Effector memory CD4-positive, alpha-beta T cell (primary cell): ENCODE results near the gene HDAC7.

Experiments used
- DNase-seq, 3 donors: peaks; one replicate each; pipeline ENCODE4 v3.0.0-alpha.2; 2020
- H3K27ac ChIP-seq: 2 replicates; pipeline ENCODE4 v1.7.0; 2013; ENCODE audit warnings: mild to moderate bottlenecking, low read length, moderate library complexity; ENCODE audit not compliant: insufficient read depth, poor library complexity, severe bottlenecking
- H3K27me3 ChIP-seq: replicated peaks from 2 replicates; pipeline ENCODE4 v1.7.0; 2013; ENCODE audit warnings: mild to moderate bottlenecking, low read length; ENCODE audit not compliant: insufficient read depth, control insufficient read depth, poor library complexity, severe bottlenecking
- H3K36me3 ChIP-seq: 2 replicates; pipeline ENCODE4 v1.7.0; 2013; ENCODE audit warnings: mild to moderate bottlenecking, low read length, moderate library complexity; ENCODE audit not compliant: control insufficient read depth, insufficient read depth
- H3K4me1 ChIP-seq: 2 replicates; pipeline ENCODE4 v1.7.0; 2013; ENCODE audit warnings: low read length, mild to moderate bottlenecking; ENCODE audit not compliant: control insufficient read depth, insufficient read depth, poor library complexity, severe bottlenecking
- H3K4me3 ChIP-seq: 2 replicates; pipeline ENCODE4 v1.7.0; 2013; ENCODE audit warnings: low read length, low read depth, mild to moderate bottlenecking; ENCODE audit not compliant: insufficient read depth, poor library complexity, severe bottlenecking
- H3K9me3 ChIP-seq: 2 replicates; pipeline ENCODE4 v1.7.0; 2013; ENCODE audit warnings: mild to moderate bottlenecking, low read length, moderate library complexity; ENCODE audit not compliant: control insufficient read depth

HDAC7 gene

DNA sequence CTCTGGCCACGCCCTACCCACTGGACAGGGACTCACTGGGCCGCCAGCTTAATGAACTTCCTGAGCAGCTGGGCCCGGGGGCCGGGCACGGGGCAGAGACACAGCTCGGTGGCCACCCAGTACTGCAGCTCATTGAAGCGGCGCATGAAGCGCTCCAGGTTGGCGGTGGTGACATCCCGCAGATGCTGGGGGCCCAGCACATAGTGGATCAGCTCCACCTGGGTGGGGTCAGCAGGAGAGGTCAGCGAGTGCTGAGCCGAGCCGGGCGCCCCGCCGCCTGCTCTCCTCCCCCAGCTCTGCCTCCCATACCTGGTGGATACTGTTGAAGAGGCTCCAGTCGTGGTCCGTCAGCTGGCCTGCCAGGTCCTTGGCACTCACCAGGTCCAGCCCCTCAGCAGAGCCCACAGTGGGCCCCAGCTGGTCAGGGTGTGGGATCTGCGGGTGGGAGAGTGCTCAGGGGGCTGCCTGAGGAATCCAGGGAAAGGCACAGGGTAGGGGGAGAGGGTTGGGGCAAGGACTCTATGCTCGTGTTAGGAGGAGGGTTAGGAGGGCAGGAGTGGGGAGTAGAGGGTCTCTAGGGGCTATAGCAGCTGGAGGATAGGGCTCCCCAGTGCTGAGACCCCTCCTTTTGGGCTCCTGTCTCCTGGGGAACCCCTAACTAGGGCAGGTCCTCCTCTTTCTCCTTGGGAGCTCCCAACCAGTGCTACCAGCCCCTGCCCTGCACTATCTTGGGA lies 78.9 kb downstream of the HDAC7 start:
- Histone ChIP-seq H3K4me1 (peaks cover 19% of the 10 kb centered on the region), H3K27me3 (no peaks in the 10 kb centered on the region)

GRCh38 chr12:47739979-47740378 lies 79.7 kb downstream of the HDAC7 start:
- H3K4me1 ChIP-seq: peaks cover 19% of the 10 kb centered on the region
- H3K36me3 ChIP-seq: no peaks in the 10 kb centered on the region
- H3K4me3 ChIP-seq: no peak overlapping the region
- H3K27me3 ChIP-seq: no peaks in the 10 kb centered on the region
- no peaks in the 10 kb centered on the region for H3K9me3 ChIP-seq
- H3K27ac ChIP-seq: no peak overlapping the region
- no peak for DNase-seq

More for the DNA sequence above, 78.9 kb downstream of the HDAC7 start:
- no peak overlapping the region for H3K4me3 ChIP-seq
- no peaks in the 10 kb centered on the region for H3K9me3 ChIP-seq
- no peaks in the 10 kb centered on the region for H3K36me3 ChIP-seq
- H3K27ac ChIP-seq: peak overlapping the region; percentile 47
- no peak for DNase-seq

DNA sequence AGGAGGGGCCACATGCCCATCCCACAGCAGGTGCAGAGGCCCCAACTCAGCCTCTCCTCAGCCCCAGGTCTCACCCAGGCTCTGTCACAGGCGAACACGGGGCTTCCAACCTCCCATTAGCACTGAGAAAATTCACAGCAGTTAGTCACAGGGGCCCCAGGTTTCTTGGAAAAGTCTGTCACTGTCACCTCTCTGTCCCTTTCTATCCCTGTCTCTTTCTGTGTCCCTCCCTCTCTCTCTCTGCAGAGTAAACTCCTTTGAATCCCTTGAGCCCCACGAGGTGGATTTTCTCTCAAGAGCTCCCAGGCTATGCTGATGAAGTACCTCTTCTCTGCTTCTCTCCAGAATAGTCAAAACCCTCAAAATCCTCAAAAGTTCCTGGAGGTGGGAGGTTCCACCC lies 80.4 kb downstream of the HDAC7 start:
- H3K4me3 ChIP-seq: no peak overlapping the region
- peaks cover 19% of the 10 kb centered on the region for H3K4me1 ChIP-seq
- no peaks in the 10 kb centered on the region for H3K9me3 ChIP-seq
- no peak for DNase-seq
- no peaks in the 10 kb centered on the region for H3K27me3 ChIP-seq
- no peaks in the 10 kb centered on the region for H3K36me3 ChIP-seq
- no peak overlapping the region for H3K27ac ChIP-seq

DNA sequence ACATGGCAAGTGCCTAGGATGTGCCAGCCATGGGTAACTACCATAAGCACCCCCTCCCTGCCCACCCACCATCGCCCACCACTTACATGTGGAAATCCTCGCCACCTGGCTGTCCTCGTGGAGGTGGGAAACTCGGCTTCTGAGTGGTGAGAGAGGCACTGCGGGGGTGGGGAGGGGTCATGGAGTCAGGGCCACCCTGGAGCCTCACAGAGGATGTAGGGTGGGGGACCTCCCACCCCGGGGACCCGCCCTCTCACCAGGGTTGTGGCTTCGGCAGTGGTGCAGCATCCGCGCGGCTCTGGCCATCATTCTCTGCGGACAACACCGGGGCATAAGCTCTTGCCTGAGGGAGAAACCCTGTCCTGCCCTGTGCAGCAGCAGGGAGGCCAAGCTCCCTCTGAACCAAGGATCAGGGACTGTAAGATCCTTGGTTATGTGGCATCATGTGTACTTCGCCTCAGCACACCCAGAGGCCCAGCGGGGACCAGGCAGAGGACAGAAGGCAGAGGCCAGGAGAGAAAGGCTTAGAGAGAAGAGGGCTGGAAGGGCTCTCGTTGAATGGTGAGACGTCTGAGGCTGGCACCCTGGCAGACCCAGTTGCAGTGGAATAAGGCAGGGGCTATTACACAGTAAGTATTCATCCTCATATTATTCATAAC lies 81.6 kb downstream of the HDAC7 start:
- H3K4me3 ChIP-seq: no peak overlapping the region
- H3K36me3 ChIP-seq: no peaks in the 10 kb centered on the region
- H3K27ac ChIP-seq: no peak overlapping the region
- H3K27me3 ChIP-seq: no peaks in the 10 kb centered on the region
- H3K4me1 ChIP-seq: peaks cover 19% of the 10 kb centered on the region
- no peaks in the 10 kb centered on the region for H3K9me3 ChIP-seq
- no peak for DNase-seq

- no peak overlapping the region for H3K27ac ChIP-seq
- H3K4me1 ChIP-seq: peaks cover 18% of the 10 kb centered on the region
- no peak for DNase-seq
- no peaks in the 10 kb centered on the region for H3K9me3 ChIP-seq
- no peaks in the 10 kb centered on the region for H3K36me3 ChIP-seq
- H3K4me3 ChIP-seq: no peak overlapping the region
- H3K27me3 ChIP-seq: no peaks in the 10 kb centered on the region
These were observed 82.6 kb downstream of the HDAC7 start for GRCh38 chr12:47736877-47737676.

DNA sequence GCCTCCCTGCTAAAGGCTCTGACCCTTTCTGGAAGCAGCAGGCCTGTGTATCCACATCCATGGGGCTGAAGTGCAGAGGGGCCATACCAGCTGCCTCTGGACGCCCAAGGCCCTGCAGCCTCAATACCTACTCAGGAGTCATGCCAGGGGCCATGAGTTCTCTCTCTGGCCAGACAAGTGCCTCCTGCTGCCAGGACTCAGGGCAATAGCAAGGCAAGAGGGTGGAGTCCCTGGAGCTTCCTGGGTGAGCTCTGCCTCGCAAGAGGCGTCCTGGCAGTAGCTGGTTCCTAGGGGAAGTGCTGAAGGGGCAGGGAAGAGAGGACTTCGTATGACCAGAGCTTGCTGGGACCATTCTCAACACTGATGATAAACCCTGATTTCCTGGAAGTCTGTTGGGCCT lies 83.5 kb downstream of the HDAC7 start:
- H3K27ac ChIP-seq: no peak overlapping the region
- H3K27me3 ChIP-seq: no peaks in the 10 kb centered on the region
- H3K9me3 ChIP-seq: no peaks in the 10 kb centered on the region
- peaks cover 10% of the 10 kb centered on the region for H3K4me1 ChIP-seq
- no peak for DNase-seq
- no peak overlapping the region for H3K4me3 ChIP-seq
- no peaks in the 10 kb centered on the region for H3K36me3 ChIP-seq

DNA sequence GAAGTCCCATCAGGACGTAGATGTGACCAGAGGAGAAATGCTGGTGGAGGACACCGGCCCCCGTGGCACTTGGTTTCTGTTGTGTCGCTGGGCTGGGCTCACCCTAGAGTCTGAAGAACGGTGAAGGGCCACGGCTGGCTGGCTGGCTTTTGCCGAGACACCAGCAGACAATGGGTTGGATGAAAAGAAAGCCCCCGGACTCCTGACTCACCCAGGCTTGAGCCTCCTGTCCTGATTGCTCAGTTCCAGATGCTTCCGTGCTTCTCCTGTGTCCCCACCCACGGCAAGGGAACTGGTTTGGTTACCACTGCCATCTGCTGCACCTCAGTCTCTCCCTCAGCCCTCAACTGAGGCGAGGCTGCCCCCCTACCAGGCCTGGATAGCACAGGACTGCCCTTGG lies 84.1 kb downstream of the HDAC7 start:
- DNase-seq: no peak
- Histone ChIP-seq H3K27ac (no peak overlapping the region), H3K27me3 (no peaks in the 10 kb centered on the region), H3K9me3 (no peaks in the 10 kb centered on the region), H3K4me3 (no peak overlapping the region), H3K4me1 (peaks cover 4% of the 10 kb centered on the region), H3K36me3 (no peaks in the 10 kb centered on the region)

DNA sequence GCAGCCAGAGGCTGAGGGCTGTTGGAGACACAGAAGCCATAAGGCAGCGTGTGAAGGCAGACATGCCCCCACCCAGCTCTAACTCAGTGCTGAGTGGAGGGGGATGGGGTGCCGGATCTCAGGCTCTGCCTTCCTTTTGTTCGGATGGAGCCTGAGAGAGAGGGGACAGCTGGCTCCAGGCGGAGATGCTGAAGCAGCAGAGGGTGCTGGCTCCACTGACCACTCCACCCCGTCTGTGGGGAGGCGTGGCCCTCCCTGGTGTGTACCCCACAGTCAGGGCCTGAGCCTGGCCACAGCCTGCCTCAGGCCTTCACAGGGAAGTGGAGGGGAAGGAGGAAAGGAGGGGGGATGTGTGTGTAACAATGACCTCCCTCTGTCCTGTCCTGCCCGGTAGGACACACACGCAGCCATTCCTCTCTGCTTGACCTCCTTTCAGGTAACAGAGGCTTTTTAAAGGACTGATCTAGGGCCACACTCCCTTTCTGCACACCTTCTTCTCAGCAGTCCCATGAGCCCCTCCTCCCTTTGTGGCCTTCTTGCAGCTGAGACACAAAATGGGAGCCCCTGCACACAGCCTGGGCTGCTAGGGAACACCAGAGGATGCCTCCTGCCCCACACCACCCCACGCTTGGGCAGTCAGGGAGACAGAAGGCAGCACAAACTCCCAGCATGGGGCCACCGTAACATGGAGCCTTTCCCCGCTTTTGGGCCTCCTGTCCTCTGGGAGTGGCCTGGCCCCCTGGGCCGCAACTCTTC lies 84.8 kb downstream of the HDAC7 start:
- Histone ChIP-seq H3K4me1 (no peaks in the 10 kb centered on the region), H3K27me3 (no peaks in the 10 kb centered on the region)

GRCh38 chr12:47733142-47733541 lies 86.6 kb downstream of the HDAC7 start:
- H3K4me1 ChIP-seq: no peaks in the 10 kb centered on the region
- DNase-seq: no peak
- H3K27me3 ChIP-seq: no peaks in the 10 kb centered on the region
- H3K36me3 ChIP-seq: no peaks in the 10 kb centered on the region
- H3K27ac ChIP-seq: no peak overlapping the region
- H3K4me3 ChIP-seq: no peak overlapping the region
- no peaks in the 10 kb centered on the region for H3K9me3 ChIP-seq

More for the DNA sequence above, 84.8 kb downstream of the HDAC7 start:
- Histone ChIP-seq H3K9me3 (no peaks in the 10 kb centered on the region), H3K4me3 (no peak overlapping the region), H3K27ac (no peak overlapping the region), H3K36me3 (no peaks in the 10 kb centered on the region)
- no peak for DNase-seq
